ENCODE data around the gene ACSL1.

Gene ACSL1

GRCh38 chr4:184792950-184793555 is 32.7 kb downstream of the ACSL1 start:
- TF ChIP-seq CTCF (IDR thresholded peaks at IDR 0.05; ENCODE audit: insufficient read depth, low read length) (no peak), GABPA (IDR thresholded peaks at IDR 0.05; ENCODE audit: low read depth) (no peak), POLR2AphosphoS5 (IDR thresholded peaks at IDR 0.05; ENCODE audit: low read depth) (peak; percentile 77; the same call in 1 of the 2 replicates)
- peak; percentile 86 for DNase-seq (ENCODE audit: low read depth in 1 of 2, low spot score in 1 of 2)
- H3K4me3 ChIP-seq (replicated peaks; ENCODE audit: insufficient read depth, low read length) = no peak overlapping the region
- H3K27me3 ChIP-seq (ENCODE audit: insufficient read depth, poor library complexity, severe bottlenecking) = no peaks in the 10 kb centered on the region
- H3K27ac ChIP-seq (replicated peaks) = peak overlapping the region; percentile 53

- H3K27ac ChIP-seq (replicated peaks) = peak overlapping the region; percentile 53
- H3K27me3 ChIP-seq (ENCODE audit: insufficient read depth, poor library complexity, severe bottlenecking) = no peaks in the 10 kb centered on the region
- TF ChIP-seq REST (IDR thresholded peaks at IDR 0.05; ENCODE audit: insufficient replicate concordance, low read depth) (no peak), GABPA (IDR thresholded peaks at IDR 0.05; ENCODE audit: low read depth) (no peak), CTCF (IDR thresholded peaks at IDR 0.05; ENCODE audit: insufficient read depth, low read length) (no peak), SPI1 (IDR thresholded peaks at IDR 0.05; ENCODE audit: borderline replicate concordance, low read depth) (no peak), POLR2AphosphoS5 (IDR thresholded peaks at IDR 0.05; ENCODE audit: low read depth) (no peak)
- no peak overlapping the region for H3K4me3 ChIP-seq (replicated peaks; ENCODE audit: insufficient read depth, low read length)
- peak in 1 of 2 experiments; percentile 33 for DNase-seq (ENCODE audit: low read depth in 1 of 2, low spot score in 1 of 2)
Observed at GRCh38 chr4:184792334-184792733, 33.4 kb downstream of the ACSL1 start.

GRCh38 chr4:184790826-184791225 is 34.9 kb downstream of the ACSL1 start:
- DNase-seq (ENCODE audit: low read depth in 1 of 2, low spot score in 1 of 2) = no peak
- Histone ChIP-seq H3K27ac (replicated peaks) (no peak overlapping the region), H3K4me3 (replicated peaks; ENCODE audit: insufficient read depth, low read length) (no peak overlapping the region), H3K27me3 (ENCODE audit: insufficient read depth, poor library complexity, severe bottlenecking) (no peaks in the 10 kb centered on the region)
- no peak for TF ChIP-seq POLR2AphosphoS5 (IDR thresholded peaks at IDR 0.05; ENCODE audit: low read depth)
- no peak for TF ChIP-seq CTCF (IDR thresholded peaks at IDR 0.05; ENCODE audit: insufficient read depth, low read length)
- no peak for TF ChIP-seq REST (IDR thresholded peaks at IDR 0.05; ENCODE audit: insufficient replicate concordance, low read depth)

Data from HL-60 (cell line).